IMR-90 (cell line): ENCODE results near the gene MAPK11. TPM values are rescaled to one million over a fixed set of nuclear protein-coding genes. Genes with fewer than 3 reads are reported as not detected.

Experiments
- ATAC-seq: fragments of 200-7000 bp; cut with Tn5 transposase; 2 replicates; pipeline ENCODE4 v1.9.1; 2020; ENCODE audit warnings: low read depth, mild to moderate bottlenecking, moderate library complexity
- BruUV-seq: library from RNA; stranded (reverse); fragments of 400-500 nt; replicated peaks from 2 replicates; lab custom pipeline; 2021; lab: Mats Ljungman, UMichigan
- CTCF ChIA-PET: fragments of 300-600 bp; formaldehyde crosslinking; extraction: SDS; loops from one replicate; lab custom pipeline; 2021; ENCODE audit warnings: antibody characterized with exemption; lab: Yijun Ruan, JAX
- POLR2A ChIA-PET: fragments of 300-600 bp; sonication (Branson Sonifier 250); formaldehyde crosslinking; loops from one replicate; lab custom pipeline; 2022; ENCODE audit warnings: antibody characterized with exemption; ENCODE audit not compliant: unreplicated experiment; lab: Charles Lee
- DNase-seq: peaks from one replicate; pipeline ENCODE4 v3.0.0; 2013
- H2AFZ ChIP-seq: replicated peaks from 2 replicates; pipeline ENCODE3; 2013; ENCODE audit warnings: low read length, mild to moderate bottlenecking; ENCODE audit not compliant: poor library complexity
- H2AK5ac ChIP-seq: 2 replicates; pipeline ENCODE4 v1.6.1; 2013; ENCODE audit warnings: low read depth, low read length, inconsistent platforms
- H2AK9ac ChIP-seq: replicated peaks from 2 replicates; pipeline ENCODE3; 2013; ENCODE audit warnings: mild to moderate bottlenecking, low read depth, low read length, moderate library complexity; ENCODE audit not compliant: poor library complexity
- H2BK120ac ChIP-seq: 2 replicates; pipeline ENCODE4 v1.6.1; 2013; ENCODE audit warnings: low read depth, low read length, inconsistent platforms
- H2BK15ac ChIP-seq: 3 replicates; pipeline ENCODE4 v1.6.1; 2013; ENCODE audit warnings: low read depth, low read length, inconsistent platforms
- H2BK20ac ChIP-seq: 2 replicates; pipeline ENCODE4 v1.6.1; 2013; ENCODE audit warnings: low read depth, mild to moderate bottlenecking, inconsistent platforms, low read length, moderate library complexity
- H2BK5ac ChIP-seq: 2 replicates; pipeline ENCODE4 v1.6.1; 2013; ENCODE audit warnings: mild to moderate bottlenecking, low read depth, low read length, inconsistent platforms; ENCODE audit not compliant: poor library complexity, severe bottlenecking
- H3K14ac ChIP-seq: replicated peaks from 2 replicates; pipeline ENCODE4 v1.6.1; 2013; ENCODE audit warnings: low read depth, low read length, inconsistent platforms
- H3K18ac ChIP-seq: 2 replicates; pipeline ENCODE4 v1.6.1; 2013; ENCODE audit warnings: low read depth, low read length, control low read depth
- H3K23ac ChIP-seq: 2 replicates; pipeline ENCODE4 v1.6.1; 2013; ENCODE audit warnings: low read depth, low read length, inconsistent platforms
- H3K27ac ChIP-seq: 2 replicates; pipeline ENCODE4 v1.5.1; 2013; ENCODE audit warnings: mild to moderate bottlenecking, control low read depth, low read length; ENCODE audit not compliant: insufficient read depth
- H3K27me3 ChIP-seq: 2 replicates; pipeline ENCODE4 v1.6.1; 2013; ENCODE audit warnings: low read length; ENCODE audit not compliant: control insufficient read depth, insufficient read depth
- H3K36me3 ChIP-seq: 2 replicates; pipeline ENCODE4 v1.6.1; 2013; ENCODE audit warnings: low read length, mixed read lengths; ENCODE audit not compliant: control insufficient read depth, insufficient read depth
- H3K4ac ChIP-seq: 2 replicates; pipeline ENCODE4 v1.6.1; 2013; ENCODE audit warnings: low read depth, low read length, inconsistent platforms
- H3K4me1 ChIP-seq: 2 replicates; pipeline ENCODE4 v1.6.1; 2013; ENCODE audit warnings: low read length, mixed read lengths; ENCODE audit not compliant: control insufficient read depth, insufficient read depth
- H3K4me2 ChIP-seq: 2 replicates; pipeline ENCODE4 v1.6.1; 2013; ENCODE audit warnings: low read depth, mild to moderate bottlenecking, control low read depth, low read length, moderate library complexity
- H3K4me3 ChIP-seq: 2 replicates; pipeline ENCODE4 v1.5.1; 2013; ENCODE audit warnings: low read depth, mild to moderate bottlenecking, control low read depth, low read length, moderate library complexity; ENCODE audit not compliant: insufficient read depth
- H3K56ac ChIP-seq: 2 replicates; pipeline ENCODE4 v1.6.1; 2013; ENCODE audit warnings: low read length, inconsistent platforms; ENCODE audit not compliant: insufficient read depth; ENCODE audit errors: extremely low read depth
- H3K79me1 ChIP-seq, 2 experiments: 2 replicates each; pipeline ENCODE4 v1.6.1; 2013; ENCODE audit warnings: low read length in 2 of 2, inconsistent platforms in 1 of 2, low read depth in 1 of 2
- H3K9ac ChIP-seq: 2 replicates; pipeline ENCODE4 v1.6.1; 2013; ENCODE audit warnings: low read depth, low read length, control low read depth
- H3K9me1 ChIP-seq: 2 replicates; pipeline ENCODE4 v1.6.1; 2013; ENCODE audit warnings: low read length, inconsistent platforms; ENCODE audit not compliant: insufficient read depth
- H3K9me3 ChIP-seq: 2 replicates; pipeline ENCODE4 v1.6.1; 2013; ENCODE audit warnings: low read length; ENCODE audit not compliant: control insufficient read depth, insufficient read depth
- H4K20me1 ChIP-seq: 2 replicates; pipeline ENCODE4 v1.6.1; 2013; ENCODE audit warnings: low read length, inconsistent platforms; ENCODE audit not compliant: insufficient read depth
- H4K5ac ChIP-seq: 2 replicates; pipeline ENCODE4 v1.6.1; 2013; ENCODE audit warnings: mild to moderate bottlenecking, low read depth, low read length, control low read depth
- H4K8ac ChIP-seq, 2 experiments: 2 replicates each; pipeline ENCODE4 v1.6.1; 2013; ENCODE audit warnings: low read depth in 2 of 2, low read length in 2 of 2, control low read depth in 1 of 2, inconsistent platforms in 1 of 2
- H4K91ac ChIP-seq: 2 replicates; pipeline ENCODE4 v1.6.1; 2013; ENCODE audit warnings: low read depth, low read length, inconsistent platforms; ENCODE audit not compliant: insufficient read depth
- WGBS, 2 experiments: methylation state at CpG; one replicate each; pipeline versions ENCODE4 v1.1.5 to v1.1.7; 2013; ENCODE audit warnings: missing lambda C conversion rate in 2 of 2; ENCODE audit not compliant: insufficient read length in 1 of 2; ENCODE audit errors: extremely low coverage in 2 of 2; 5-methylcytosine and 5-hydroxymethylcytosine counted together
- dilution Hi-C: fragments of 300-500 bp; cut with HindIII; formaldehyde crosslinking; loops from one replicate; pipeline ENCODE4 v1.14.3; 2018; ENCODE audit warnings: low sequenced_read_pairs; ENCODE audit not compliant: unreplicated experiment
- in situ Hi-C: fragments of 300-500 bp; cut with MboI; formaldehyde crosslinking; loops from 3 replicates; pipeline ENCODE4 v1.14.3; 2019; ENCODE audit warnings: low sequenced_read_pairs, inconsistent platforms, mixed read lengths
- intact Hi-C: fragments of 100-400 bp; cut with micrococcal nuclease; formaldehyde crosslinking; loops from 2 replicates; pipeline ENCODE4 v1.10.0; 2022
- polyA plus RNA-seq, 3 experiments: library from polyadenylated mRNA; depleted of rRNA; stranded (reverse); fragments of >200 nt; gene quantifications; 2 replicates each; pipeline ENCODE4 v1.2.3, GENCODE V29; 2012; ENCODE audit warnings: low replicate concordance in 1 of 3
- total RNA-seq: library from RNA; depleted of rRNA; stranded (reverse); fragments of >200 nt; gene quantifications from 2 replicates; pipeline ENCODE4 v1.2.3, GENCODE V29; 2012
- TF ChIP-seq, protein P1 (sequence below): conservative IDR thresholded peaks from 2 replicates; pipeline ENCODE4 v1.5.1; 2012; ENCODE audit warnings: mild to moderate bottlenecking, low read depth, low read length, improper control_type of control experiment

Gene MAPK11
- total and polyA plus RNA-seq, 2 of the 4 experiments (the other 2 are of a cell fraction): 8.1 to 14.4 TPM

DNA sequence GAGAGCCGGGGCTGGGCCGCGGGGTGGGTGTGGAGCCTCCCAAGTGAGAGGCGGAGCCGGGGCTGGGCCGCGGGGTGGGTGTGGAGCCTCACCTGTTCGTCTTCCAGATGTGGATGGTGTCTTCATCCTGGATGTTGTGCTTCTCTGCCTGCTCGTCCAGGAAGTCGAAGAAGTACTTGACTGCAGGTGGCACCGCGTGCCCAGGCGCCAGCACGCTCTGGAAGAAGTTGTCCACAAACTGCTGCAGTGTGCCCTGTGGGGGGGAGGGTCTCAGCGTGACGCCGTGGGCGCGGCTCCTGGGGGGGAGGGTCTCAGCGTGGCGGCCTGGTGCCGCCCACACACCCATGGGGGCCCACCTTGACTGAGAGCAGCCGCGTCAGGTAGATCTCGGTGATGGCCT, 7.6 kb upstream of the MAPK11 start:
- no peak overlapping the region for H3K4ac ChIP-seq
- H2AK5ac ChIP-seq: no peak overlapping the region
- no peak overlapping the region for H4K5ac ChIP-seq
- CTCF ChIA-PET: no interaction called here
- TF ChIP-seq, protein P1, sequence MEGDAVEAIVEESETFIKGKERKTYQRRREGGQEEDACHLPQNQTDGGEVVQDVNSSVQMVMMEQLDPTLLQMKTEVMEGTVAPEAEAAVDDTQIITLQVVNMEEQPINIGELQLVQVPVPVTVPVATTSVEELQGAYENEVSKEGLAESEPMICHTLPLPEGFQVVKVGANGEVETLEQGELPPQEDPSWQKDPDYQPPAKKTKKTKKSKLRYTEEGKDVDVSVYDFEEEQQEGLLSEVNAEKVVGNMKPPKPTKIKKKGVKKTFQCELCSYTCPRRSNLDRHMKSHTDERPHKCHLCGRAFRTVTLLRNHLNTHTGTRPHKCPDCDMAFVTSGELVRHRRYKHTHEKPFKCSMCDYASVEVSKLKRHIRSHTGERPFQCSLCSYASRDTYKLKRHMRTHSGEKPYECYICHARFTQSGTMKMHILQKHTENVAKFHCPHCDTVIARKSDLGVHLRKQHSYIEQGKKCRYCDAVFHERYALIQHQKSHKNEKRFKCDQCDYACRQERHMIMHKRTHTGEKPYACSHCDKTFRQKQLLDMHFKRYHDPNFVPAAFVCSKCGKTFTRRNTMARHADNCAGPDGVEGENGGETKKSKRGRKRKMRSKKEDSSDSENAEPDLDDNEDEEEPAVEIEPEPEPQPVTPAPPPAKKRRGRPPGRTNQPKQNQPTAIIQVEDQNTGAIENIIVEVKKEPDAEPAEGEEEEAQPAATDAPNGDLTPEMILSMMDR: no peak
- H2BK5ac ChIP-seq: no peak overlapping the region
- DNase-seq (no peak), ATAC-seq (no peak)
- intact Hi-C loops (no loop called here), in situ Hi-C loops (loop anchor here (10.0 kb wide), 1 partner anchor 47 kb away; the partner anchor contains the start of gene DENND6B), dilution Hi-C loops (no loop called here)
- no peak overlapping the region for H3K14ac ChIP-seq
- H3K9me1 ChIP-seq: no peaks in the 10 kb centered on the region
- no peak overlapping the region for H3K4me2 ChIP-seq
- peaks cover 3 to 43% of the 10 kb centered on the region in 2 experiments; a peak in 2 of 4 replicates for H3K79me1 ChIP-seq
- POLR2A ChIA-PET: no interaction called here
- H3K36me3 ChIP-seq: peaks cover 84% of the 10 kb centered on the region
- H3K23ac ChIP-seq: no peak overlapping the region
- no peak overlapping the region for H4K8ac ChIP-seq
- H3K4me3 ChIP-seq: no peak overlapping the region
- H3K27ac ChIP-seq: no peak overlapping the region
- H4K91ac ChIP-seq: no peak overlapping the region
- no peaks in the 10 kb centered on the region for H3K9me3 ChIP-seq
- H3K9ac ChIP-seq: no peak overlapping the region
- no peak overlapping the region for H2BK120ac ChIP-seq
- peaks cover 48% of the 10 kb centered on the region for H4K20me1 ChIP-seq
- H2BK15ac ChIP-seq: no peak overlapping the region
- no peak overlapping the region for H2AK9ac ChIP-seq
- BruUV-seq: no TSS peak
- no peak overlapping the region for H3K56ac ChIP-seq
- H3K18ac ChIP-seq: no peak overlapping the region
- WGBS, 2 experiments: 97% methylated on average over 17 of the region's 25 CpGs; no CpG with 5 or more reads in 1 of the 2 experiments
- no peaks in the 10 kb centered on the region for H3K27me3 ChIP-seq
- H3K4me1 ChIP-seq: peaks cover 7% of the 10 kb centered on the region
- no peak overlapping the region for H2BK20ac ChIP-seq
- H2AFZ ChIP-seq: no peak overlapping the region
